ENCODE measurements around the gene PMP22.

The PMP22 gene

DNA sequence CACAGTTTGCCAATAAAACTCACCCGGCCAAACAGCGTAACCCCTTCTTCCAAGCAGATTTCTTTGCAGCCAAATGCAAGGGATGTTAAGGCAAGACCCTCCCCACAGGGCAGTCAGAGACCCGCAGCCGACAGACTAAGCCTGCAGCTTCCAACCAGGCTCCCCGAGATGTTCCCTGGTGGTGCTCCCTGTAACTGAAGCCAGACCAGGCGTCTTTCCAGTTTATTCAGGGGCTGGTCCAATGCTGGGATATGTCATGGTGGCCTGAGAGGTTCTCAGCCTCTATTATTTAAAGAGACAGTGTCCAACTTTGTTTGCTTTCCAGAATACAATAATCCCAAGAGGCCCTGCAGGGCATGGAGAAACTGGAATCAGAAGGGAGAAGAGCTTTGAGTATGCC, at the start of gene PMP22:
Gene PMP22, minus strand, starts transcription at position 196 of the 400 bp plus-strand sequence. CDS start 4,599 bp downstream, outside the sequence.
- no peak for DNase-seq (ENCODE audit: extremely low spot score, insufficient read length, low read depth)
- FAIRE-seq, result no peak

DNA sequence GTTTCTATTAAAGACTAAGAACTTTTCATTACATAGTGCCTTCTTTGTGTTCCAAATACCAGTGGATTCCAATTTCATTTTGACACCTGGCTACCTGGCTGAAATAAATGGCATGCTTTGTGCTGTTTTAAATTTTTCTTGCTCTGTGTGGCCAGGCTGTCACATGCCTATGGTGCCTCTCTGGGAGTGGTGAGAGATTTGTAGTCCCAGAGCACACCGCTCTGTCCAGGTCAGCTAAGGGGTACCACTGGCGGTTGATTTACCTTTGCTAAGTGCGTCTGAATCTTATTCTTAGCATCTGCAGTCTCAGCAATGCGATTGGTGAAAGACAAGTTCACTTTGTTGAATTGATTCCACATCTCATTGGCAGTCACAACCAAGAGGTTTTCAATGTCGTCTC, 46.9 kb upstream of the PMP22 start:
- DNase-seq (ENCODE audit: extremely low spot score, insufficient read length, low read depth), result no peak
- FAIRE-seq, result no peak

DNA sequence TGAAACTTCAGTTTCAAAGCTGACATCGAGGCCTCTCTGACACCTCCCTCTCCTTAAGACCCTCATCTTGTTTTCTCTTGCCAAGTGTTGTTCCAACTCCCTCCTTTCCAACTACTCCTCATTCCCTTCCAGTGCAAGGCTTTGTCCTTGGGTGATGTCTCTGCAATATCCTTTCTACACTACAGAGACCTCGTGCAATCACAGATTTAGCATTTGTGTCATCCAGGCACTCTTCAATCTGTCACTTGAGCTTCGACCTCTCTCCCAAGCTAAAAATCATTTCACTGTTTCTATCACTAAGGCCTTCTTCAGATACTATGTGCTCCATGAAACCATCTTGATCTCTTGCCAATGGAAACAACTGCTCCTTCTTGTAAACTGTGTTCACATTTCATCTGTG, 44.7 kb upstream of the PMP22 start:
- FAIRE-seq (no peak), DNase-seq (ENCODE audit: extremely low spot score, insufficient read length, low read depth) (no peak)

DNA sequence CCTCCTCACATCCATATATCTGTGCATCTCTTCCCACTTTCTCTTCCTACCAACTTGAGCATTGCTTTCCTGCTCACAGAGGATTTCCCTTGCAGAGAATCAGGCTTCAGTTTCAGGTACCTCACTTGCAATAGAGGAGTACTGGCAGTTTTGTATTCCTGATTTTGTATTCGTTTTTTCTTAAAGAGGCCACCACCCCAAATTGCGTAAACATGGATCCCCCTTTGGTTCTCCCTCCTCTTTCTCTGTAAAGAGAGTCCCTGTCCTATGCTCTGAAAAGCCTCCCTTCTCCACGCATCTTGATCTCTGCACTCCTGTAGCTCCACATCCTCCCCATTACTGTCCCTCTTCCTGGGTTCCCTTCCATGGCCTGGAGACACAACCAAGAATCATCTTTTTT, 44.1 kb upstream of the PMP22 start:
- DNase-seq (ENCODE audit: extremely low spot score, insufficient read length, low read depth) (no peak), FAIRE-seq (no peak)

DNA sequence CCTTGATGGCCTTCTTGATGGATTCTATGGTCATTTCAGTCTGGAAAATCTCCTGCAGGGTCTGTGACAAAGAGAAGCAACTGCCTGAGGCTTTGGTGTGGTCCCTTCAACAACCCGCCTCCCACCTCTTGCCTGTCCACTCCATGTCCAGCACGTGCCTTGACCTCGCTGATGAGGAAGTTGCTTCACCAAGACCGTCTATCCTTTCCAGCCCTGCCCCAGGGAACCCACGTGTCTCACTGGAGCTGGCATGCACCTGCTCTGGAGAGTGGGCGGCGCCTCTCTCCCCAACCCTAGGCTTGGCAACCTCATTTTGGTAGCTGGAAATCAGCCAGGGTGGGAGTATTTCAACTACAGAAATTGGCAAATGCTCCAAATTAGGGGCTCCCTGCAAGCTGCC, 43.6 kb upstream of the PMP22 start:
- DNase-seq (ENCODE audit: extremely low spot score, insufficient read length, low read depth) (no peak), FAIRE-seq (no peak)

DNA sequence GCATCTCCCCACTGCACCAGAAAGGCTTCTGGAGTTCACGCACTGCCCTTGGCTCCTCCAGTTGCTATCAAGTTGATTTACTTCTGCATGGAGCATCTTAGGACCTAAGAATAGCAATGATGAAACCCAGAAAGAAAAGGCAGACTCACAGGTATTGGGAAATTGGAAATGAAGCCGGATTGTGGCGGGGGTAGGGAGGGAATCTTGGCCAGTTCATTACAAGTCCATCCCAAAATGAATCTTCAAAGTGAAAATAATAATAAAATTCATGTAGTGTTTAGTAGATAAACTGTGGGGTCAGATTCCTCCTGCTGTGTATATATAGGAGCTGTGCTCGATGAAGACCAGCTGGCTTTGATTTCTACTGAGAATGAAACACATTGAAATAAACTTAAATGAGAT, 42.6 kb upstream of the PMP22 start:
- FAIRE-seq (no peak), DNase-seq (ENCODE audit: extremely low spot score, insufficient read length, low read depth) (no peak)

DNA sequence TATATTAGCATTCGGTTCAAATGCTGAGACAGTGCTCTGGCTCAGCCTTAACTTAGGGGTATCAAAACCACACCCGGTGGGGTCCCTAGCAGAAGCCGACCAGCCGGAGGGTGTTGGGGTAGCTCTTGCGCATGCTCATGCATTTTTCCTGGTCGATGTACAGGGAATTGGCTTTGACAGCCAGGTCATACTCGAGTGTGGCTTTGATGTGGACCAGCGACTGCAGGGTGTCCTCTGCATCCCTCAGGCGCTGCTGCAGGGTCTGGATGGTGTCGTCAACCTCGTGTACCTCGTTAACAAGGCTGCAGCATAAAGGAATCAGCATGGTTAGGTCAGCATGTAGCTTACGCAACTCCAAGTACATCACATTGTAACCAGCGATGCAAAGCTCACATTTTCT, 38.7 kb upstream of the PMP22 start:
- FAIRE-seq, result no peak
- DNase-seq (ENCODE audit: extremely low spot score, insufficient read length, low read depth), result no peak

DNA sequence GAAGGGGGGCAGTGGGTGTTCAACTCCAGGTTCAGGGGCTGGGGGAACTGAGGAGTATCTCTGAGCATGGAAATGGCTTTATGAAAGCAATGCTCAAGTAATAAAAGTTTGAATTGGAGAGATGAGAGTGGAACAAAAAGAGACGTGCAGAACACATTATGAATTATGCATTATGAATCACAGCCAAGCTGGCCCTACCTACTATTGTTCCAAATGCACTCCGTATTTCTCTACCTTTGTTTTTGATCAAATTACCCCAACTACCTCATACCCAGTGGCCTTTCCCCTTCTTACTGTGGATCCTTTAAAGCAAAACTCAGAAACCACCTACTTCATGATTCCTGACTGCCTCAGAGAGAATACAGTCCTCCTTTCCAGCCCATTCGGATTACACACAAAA, 38.1 kb upstream of the PMP22 start:
- FAIRE-seq, result no peak
- no peak for DNase-seq (ENCODE audit: extremely low spot score, insufficient read length, low read depth)

DNA sequence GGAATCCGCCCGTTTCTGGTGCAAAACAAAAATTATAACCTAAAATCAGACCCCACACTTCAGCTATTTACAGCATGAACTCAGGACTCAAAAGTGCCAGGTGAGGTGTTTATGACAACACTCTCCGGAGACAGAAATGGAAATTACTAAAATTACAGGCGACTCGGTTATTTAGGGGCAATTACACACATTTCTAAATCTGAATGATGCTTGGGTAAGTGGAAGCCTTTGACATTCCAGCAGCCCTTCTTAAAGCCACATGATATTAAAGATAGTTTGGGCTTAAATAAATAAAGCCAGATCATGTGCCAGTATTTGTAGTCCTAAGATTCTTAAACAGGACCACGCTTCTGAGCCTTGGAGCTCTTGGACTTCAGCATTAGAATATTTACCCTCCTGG, 36.7 kb upstream of the PMP22 start:
- no peak for FAIRE-seq
- DNase-seq (ENCODE audit: extremely low spot score, insufficient read length, low read depth), result no peak

DNA sequence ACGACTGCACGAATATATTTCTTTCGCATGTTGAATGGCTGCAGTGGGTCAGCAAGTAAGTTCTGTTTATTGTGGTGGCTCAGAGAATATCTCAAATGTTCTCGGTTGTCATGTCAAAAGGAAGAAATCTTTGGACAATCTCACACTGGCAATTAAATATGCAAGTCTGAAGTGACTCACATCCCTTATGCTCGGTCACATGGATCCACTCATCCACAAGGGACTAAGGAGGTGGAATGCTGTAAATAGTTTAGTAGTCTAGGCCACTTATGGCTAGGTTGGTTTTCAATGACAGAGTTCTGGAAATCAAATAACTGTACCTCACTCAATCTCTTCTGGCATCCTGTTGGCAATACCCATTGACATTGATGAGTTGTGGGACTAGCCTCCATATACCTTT, 33.0 kb upstream of the PMP22 start:
- no peak for FAIRE-seq
- DNase-seq (ENCODE audit: extremely low spot score, insufficient read length, low read depth), result no peak

DNA sequence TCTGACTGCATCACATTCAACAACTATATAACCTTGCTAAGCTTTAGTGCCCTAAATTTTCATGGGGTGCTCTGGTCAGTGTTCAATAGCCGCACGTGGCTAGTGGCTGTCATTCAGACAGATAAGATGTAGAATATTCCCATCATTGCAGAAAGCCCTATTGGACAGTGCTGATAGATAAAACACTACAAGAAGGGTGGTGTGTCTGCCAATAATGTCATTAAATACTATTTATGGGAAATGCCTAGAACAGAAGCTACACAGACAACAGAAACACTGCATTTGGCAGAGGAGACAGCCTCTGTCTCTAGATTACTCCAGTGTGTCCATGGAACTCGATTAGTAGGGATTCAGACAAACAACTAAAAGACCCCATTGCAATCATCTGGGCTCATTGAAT, 28.4 kb upstream of the PMP22 start:
- no peak for FAIRE-seq
- no peak for DNase-seq (ENCODE audit: extremely low spot score, insufficient read length, low read depth)

DNA sequence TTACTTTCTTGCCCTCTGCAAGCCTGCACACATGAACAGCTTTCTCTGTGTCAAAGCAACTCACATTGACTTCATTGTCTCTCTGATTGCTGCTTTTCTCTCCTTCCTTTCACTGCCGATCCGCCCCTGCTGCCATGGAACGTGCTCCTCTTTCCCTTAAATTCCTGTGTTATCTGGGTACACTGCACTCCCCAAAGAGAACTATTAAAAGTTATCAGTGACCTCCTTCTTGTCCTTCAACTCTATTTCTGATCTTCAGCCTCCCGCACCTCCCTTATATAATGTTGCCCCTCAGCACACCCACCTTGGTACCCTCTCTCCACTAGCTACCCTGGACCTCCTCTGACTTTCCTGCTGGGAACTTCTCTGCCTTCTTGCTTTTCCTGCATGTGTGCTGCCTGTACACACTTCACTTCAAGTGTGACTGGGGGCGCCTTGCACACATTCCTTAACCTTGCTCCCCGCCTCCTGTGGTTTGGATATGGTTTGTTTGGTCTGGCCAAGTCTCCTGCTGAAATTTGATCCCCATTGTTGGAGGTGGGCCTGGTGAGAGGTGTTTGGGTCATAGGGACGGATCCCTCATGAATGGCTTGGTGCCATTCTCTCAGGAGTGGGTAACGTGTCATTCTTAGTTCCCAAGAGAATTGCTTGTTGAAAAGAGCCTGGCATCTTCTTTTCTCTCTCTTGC, 26.7 kb upstream of the PMP22 start:
- DNase-seq (ENCODE audit: extremely low spot score, insufficient read length, low read depth), result no peak
- no peak for FAIRE-seq

DNA sequence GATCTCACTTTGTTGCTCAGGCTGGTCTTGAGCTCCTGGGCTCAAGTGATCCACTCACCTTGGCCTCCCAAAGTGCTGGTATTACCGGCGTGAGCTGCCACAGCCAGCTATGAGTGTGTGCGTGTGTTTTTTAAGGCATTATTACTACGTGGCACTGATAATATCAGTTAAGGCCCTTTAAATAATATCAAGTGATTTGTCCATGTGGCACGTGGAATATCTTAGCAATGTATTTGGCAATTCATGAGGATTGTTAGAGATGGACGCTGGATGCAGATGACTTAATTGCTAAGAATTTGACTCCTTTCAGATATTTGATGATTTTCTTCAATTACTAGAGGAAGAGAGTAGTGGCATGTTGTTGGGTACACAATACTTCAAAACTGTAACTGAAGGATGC, 25.5 kb upstream of the PMP22 start:
- DNase-seq (ENCODE audit: extremely low spot score, insufficient read length, low read depth) (no peak), FAIRE-seq (no peak)

DNA sequence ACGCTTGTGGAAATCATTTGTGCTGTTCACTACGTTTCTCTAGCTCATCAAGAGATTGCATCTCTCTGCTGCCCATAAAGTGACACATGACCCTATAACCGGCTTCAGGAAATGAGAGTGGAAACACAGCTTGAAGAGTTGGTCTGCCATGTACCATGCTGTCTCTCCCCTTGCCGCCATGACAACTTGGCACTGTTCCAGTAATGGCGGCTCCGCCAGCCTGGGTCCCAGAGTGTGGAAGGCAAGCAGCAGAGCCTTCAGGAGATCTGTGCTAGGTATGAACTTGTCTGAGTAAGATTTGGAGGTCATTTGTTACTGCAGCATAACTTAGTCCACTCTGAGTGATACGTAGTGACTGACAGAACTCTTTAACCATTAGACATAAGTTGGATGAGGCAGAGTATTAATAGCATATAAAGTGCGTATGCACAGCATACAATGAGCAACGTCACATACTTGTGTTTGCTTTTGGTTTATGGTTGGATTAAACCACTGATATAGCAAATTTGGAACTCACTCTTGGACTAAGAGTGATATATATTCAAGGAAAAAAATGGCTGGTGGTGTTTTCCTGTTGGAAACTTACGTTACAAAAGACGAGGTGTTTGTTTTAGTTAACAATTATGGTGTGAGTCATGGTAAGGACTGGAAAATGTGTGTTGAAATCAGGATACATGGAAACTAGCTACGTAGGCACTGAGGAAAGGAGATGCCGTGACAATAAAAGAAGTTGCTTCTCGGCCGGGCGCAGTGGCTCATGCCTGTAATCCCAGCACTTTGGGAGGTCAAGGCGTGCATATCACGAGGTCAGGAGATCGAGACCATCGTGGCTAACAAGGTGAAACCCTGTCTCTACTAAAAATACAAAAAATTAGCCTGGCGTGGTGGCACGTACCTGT, 24.4 kb upstream of the PMP22 start:
- no peak for DNase-seq (ENCODE audit: extremely low spot score, insufficient read length, low read depth)
- FAIRE-seq, result no peak

DNA sequence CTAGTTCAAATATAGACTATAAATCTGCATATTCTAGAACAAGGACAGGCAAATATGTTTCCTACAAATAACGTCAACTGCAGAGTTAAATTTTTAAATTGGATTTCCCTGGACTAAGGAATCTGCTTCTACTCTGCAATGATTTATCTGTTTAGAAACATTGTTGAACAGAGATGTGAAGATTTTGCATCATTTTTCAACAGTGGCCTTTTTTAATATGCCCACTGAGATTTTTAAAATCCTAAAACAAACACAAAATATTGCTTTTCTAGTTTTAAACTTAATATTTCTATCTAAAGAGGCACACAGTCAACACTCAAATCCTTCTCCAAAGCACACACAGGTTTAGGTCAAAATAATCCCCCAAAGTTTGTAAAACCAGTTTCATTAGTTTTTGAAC, 23.7 kb upstream of the PMP22 start:
- DNase-seq (ENCODE audit: extremely low spot score, insufficient read length, low read depth), result no peak
- no peak for FAIRE-seq

DNA sequence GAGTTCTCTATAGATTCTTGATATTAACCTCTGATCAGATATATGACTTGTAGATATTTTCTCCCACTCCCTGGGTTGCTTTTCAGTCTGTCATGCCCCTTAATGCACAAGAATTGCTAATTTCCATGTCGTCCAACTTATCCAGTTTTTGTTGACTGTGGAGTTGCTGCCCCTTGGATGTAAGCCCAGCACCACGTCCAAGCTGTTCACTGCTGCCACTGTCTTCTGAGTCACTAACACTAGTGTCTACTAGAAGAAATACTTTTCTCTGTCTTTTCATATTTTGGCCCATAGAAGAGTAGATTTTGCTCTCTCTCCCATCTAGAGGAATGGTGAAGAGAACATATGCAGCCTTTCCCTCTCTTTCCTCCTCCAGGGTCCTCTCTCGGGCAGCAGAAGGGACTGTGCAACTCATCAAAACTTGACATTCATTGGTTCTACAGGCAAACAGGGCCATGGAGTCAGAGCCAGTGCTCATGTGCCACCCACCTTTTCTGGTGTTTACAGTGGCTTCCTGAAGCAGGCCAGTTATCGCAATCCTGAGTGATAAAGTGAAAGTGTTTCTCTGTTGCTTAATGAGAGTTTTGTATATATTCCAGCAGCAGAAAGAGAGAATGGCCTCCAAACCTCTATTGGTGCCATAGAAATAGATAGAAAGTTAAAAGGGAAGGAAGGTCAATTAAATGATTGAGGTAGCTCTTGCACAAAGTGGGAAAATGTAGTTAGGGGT, 22.6 kb upstream of the PMP22 start:
- DNase-seq (ENCODE audit: extremely low spot score, insufficient read length, low read depth) (no peak), FAIRE-seq (no peak)

DNA sequence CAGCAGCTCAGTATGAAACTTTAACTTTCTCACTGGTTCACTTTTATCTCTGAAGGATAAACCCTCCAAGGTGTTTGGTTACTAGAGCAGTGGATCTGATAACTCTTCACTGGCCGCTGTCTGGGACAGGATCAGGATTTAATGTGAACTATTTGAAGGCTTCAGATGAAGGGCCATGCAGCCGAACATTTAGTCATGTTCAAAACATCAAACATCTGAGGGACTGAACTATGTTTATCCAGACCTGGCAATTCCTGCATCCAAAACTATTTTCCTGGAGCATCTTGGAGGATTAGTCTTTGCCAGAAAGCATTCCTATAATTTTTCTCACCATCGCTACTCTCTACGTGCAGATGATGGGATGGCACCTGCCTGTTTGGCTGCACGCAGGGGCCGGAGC, 20.3 kb upstream of the PMP22 start:
- FAIRE-seq, result no peak
- no peak for DNase-seq (ENCODE audit: extremely low spot score, insufficient read length, low read depth)

DNA sequence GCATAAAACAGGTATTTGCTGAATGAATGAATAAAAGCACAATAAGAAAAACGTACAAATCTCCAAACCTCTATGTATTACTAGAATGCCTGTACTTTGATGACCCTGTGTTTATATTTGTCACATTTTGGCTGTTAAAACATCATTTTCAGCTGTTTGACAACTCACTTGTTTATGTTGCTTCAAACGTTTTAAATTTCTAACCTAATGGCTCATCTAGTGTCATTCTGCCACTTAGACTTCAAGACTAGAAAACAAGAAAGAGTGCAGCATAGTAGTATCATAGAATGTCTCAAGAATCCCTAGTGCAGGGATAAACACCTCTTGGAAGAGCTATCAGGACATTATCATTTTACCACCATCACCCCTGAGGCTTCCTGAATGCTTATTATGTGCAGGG, 19.4 kb upstream of the PMP22 start:
- DNase-seq (ENCODE audit: extremely low spot score, insufficient read length, low read depth) (no peak), FAIRE-seq (no peak)

DNA sequence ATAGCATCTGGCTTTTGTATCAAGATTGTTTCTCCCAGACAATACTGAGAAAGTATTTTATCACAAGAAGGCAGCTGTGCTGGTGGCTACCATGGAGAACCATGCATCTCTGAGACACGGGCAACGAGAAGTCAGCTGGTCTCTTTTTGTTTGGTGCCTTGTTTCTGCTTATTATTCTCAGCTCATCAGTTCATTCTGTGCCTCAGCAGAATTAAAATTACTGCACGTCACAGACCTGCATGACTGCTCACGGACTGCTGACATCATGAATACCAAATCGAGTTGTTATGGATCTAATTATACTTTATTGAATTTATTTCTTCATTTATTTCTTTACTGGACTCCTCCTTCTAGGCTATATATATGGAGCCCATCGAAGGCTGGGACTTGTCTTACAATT, 19.0 kb upstream of the PMP22 start:
- FAIRE-seq (no peak), DNase-seq (ENCODE audit: extremely low spot score, insufficient read length, low read depth) (no peak)

DNA sequence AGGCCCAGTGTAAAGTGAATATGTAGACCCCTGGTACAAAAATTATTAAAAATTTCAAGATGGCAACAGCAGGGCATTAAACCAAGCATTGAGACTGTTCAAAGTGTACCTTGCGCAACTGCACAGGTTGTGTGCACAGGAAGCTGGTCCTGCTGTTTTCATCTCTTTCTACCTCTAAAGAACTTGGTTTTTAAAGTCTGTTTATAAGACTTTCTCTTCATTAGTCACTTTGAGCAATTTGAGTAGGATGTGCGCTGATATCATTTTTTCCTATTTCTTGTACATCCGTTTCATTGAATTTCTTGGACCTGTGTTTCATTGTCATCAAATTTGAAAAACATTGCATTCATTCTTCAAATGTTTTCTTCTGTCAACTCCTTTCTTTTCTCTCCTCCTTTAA, 16.8 kb upstream of the PMP22 start:
- DNase-seq (ENCODE audit: extremely low spot score, insufficient read length, low read depth), result no peak
- FAIRE-seq, result no peak

DNA sequence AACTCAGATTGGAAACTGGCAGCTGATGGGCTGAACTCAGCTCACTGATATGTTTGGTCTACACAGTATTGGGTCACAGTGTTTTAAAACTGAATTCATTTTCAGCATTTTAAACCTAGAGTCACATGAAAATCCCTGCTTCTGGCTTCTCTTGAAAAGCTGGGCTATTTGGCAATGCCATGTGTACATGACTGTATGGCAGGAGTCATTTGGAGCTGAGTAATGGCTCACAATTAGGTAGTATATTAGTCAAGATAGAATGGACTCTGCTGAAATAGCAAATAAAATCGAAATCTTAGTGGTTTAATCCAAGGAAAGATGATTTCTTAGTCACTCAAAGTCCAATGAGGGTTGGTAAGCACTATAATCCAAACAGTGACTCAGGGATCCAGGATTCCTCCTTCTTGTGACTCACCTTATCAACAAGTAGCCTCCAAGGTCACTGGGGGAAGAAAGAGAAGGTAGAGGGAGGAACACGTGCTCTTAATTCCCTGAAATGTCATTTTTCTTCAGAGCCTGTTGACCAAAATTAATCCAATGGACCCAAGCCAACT, 13.9 kb upstream of the PMP22 start:
- DNase-seq (ENCODE audit: extremely low spot score, insufficient read length, low read depth) (no peak), FAIRE-seq (no peak)
